Esophagus squamous epithelium (tissue), 5 donors: ENCODE measurements around the gene CELF2. TPM values are rescaled to one million over a fixed set of nuclear protein-coding genes. Genes with fewer than 3 reads are reported as not detected.

ENCODE experiments used
- DNase-seq: peaks from one replicate; lab custom pipeline; 2025; lab: John Stamatoyannopoulos, UW
- H3K27ac ChIP-seq, 4 donors: fragments of 200-600 bp; sonication (generic); one replicate each; pipeline ENCODE4 v1.5.1; 2016 to 2019; ENCODE audit warnings: mild to moderate bottlenecking in 1 of 4
- H3K27me3 ChIP-seq, 4 donors: fragments of 200-600 bp; sonication (generic); 1 replicate in 3 of 4; 2 replicates in 1 of 4; pipeline versions ENCODE4 v1.5.1 to v1.6.0; 2017 to 2021; ENCODE audit warnings: antibody characterized with exemption in 1 of 4
- H3K36me3 ChIP-seq, 3 donors: fragments of 200-600 bp; sonication (generic); one replicate each; pipeline ENCODE4 v1.5.1; 2016 to 2019
- H3K4me1 ChIP-seq, 3 donors: fragments of 200-600 bp; sonication (generic); one replicate each; pipeline ENCODE4 v1.5.1; 2017 to 2019
- H3K4me3 ChIP-seq, 4 donors: fragments of 200-600 bp; sonication (generic); 1 replicate in 3 of 4; 2 replicates in 1 of 4; pipeline ENCODE4 v1.5.1; 2016 to 2019; ENCODE audit warnings: mild to moderate bottlenecking in 2 of 4, moderate library complexity in 1 of 4
- H3K9me3 ChIP-seq, 3 donors: fragments of 200-600 bp; sonication (generic); one replicate each; pipeline ENCODE4 v1.5.1; 2016 to 2019
- POLR2A ChIP-seq, 4 donors: fragments of 450-650 bp; IDR thresholded peaks; one replicate each; pipeline ENCODE4 v1.6.1; 2017; ENCODE audit warnings: antibody characterized with exemption in 4 of 4, mild to moderate bottlenecking in 4 of 4, moderate library complexity in 3 of 4
- WGBS, 2 donors: methylation state at CpG; one replicate each; pipeline ENCODE4 v1.1.5; 2018; 5-methylcytosine and 5-hydroxymethylcytosine counted together
- intact Hi-C: fragments of 100-400 bp; cut with DNase I; formaldehyde crosslinking; loops from one replicate; pipeline ENCODE4 v1.15.0; 2022
- total RNA-seq, 4 donors: library from RNA; depleted of rRNA; stranded (reverse); fragments of >200 nt; gene quantifications; one replicate each; pipeline ENCODE4 v1.1.0, GENCODE V29; 2016
- TF ChIP-seq, protein P1 (sequence below), 6 experiments: fragments of 450-650 bp in 4 of 6; fragments of 200-600 bp in 2 of 6; sonication (generic) in 2 of 6; IDR thresholded peaks; one replicate each; pipeline ENCODE4 v1.5.1; 2016 to 2019; ENCODE audit warnings: antibody characterized with exemption in 6 of 6, mild to moderate bottlenecking in 4 of 6, moderate library complexity in 4 of 6
- donor health status: DM: yes; HTN: yes; CAD: no.

Gene CELF2
- total RNA-seq, 4 donors from 2014 or later = 4.2 to 62.4 (median 13.5) TPM

DNA sequence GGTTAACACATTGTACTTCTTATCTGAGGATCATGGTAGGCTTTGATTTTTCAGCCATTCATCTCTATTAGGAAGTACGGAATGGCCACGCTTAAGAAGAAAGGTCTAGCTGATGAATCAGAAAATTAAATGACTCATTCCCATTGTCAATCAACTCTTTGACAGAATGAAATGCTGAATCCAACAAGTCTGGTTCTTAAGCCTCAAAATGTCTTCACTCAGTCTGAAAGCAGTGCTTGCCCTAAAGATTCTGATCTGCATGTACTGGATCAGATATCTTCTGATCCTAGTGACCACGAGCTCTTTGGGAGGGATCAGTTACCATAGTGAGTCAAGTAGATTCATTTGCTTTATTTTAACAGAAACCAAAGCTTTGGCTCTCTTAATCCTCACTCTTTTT, 5.7 kb upstream of the CELF2 start:
- TF ChIP-seq POLR2A (IDR thresholded peaks at IDR 0.05) = no peak
- TF ChIP-seq, protein P1, sequence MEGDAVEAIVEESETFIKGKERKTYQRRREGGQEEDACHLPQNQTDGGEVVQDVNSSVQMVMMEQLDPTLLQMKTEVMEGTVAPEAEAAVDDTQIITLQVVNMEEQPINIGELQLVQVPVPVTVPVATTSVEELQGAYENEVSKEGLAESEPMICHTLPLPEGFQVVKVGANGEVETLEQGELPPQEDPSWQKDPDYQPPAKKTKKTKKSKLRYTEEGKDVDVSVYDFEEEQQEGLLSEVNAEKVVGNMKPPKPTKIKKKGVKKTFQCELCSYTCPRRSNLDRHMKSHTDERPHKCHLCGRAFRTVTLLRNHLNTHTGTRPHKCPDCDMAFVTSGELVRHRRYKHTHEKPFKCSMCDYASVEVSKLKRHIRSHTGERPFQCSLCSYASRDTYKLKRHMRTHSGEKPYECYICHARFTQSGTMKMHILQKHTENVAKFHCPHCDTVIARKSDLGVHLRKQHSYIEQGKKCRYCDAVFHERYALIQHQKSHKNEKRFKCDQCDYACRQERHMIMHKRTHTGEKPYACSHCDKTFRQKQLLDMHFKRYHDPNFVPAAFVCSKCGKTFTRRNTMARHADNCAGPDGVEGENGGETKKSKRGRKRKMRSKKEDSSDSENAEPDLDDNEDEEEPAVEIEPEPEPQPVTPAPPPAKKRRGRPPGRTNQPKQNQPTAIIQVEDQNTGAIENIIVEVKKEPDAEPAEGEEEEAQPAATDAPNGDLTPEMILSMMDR (IDR thresholded peaks at IDR 0.05) = no peak
- no peak for DNase-seq
- WGBS, 2 donors = 12 to 42% methylated on average over 3 of the region's 3 CpGs
- intact Hi-C loops = no loop called here
- peak overlapping the region in 3 of 4 donors; percentile 8 to 51 (median 32) for H3K27ac ChIP-seq
- H3K9me3 ChIP-seq = no peaks in the 10 kb centered on the region
- H3K27me3 ChIP-seq = peaks cover 0 to 24% (median 0%) of the 10 kb centered on the region in 4 donors
- no peaks in the 10 kb centered on the region for H3K36me3 ChIP-seq
- H3K4me3 ChIP-seq = no peak overlapping the region
- peaks cover 0 to 25% (median 0%) of the 10 kb centered on the region in 3 donors for H3K4me1 ChIP-seq

DNA sequence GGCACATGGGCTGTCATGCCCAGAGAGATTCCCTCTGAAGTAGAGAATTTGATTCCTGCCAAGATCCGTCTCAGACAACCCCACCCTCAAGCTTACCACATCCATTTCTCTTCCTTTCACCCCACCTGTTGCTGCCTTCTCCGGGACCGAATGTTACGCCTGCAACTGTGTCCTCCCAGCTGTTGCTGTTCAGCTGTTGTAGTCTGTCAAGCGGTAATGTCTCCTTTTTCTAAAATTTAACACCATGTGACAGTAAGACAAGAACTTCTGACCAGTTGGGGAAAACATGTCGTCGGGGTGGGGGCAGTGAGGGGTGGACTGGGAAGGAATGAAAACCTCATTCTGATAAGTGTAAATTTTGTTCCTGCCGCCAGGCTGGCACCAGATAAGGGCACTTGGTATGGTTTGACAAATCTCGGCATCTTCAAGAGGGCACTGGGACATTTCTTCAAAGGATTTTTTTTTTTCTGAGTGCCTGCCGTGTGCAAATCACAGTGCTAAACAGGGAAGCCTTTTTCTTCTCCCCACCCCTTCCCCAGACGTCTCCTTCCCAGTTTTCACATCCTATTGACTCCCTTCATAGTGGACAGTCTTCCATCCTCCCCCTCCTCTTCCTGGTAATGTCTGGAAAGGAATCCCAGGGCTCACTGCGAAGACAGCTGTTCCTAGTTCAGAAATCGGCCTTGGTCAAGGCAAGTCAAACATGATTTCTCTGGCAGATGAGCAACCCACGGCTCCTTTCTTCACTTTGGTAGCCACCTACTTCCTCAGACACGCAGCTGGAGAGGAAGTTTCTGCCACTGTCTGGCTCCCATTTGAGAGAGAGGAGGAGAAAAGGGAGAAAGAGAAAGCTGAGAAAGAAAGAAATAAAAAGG, 5.0 kb upstream of the CELF2 start:
- Histone ChIP-seq H3K4me1 (peaks cover 0 to 31% (median 0%) of the 10 kb centered on the region in 3 donors), H3K27ac (peak overlapping the region in 3 of 4 donors; percentile 8 to 51 (median 32)), H3K27me3 (peaks cover 0 to 28% (median 0%) of the 10 kb centered on the region in 4 donors), H3K36me3 (no peaks in the 10 kb centered on the region), H3K9me3 (no peaks in the 10 kb centered on the region), H3K4me3 (no peak overlapping the region)
- intact Hi-C loops = no loop called here
- no peak for TF ChIP-seq POLR2A (IDR thresholded peaks at IDR 0.05)
- TF ChIP-seq, protein P1 (IDR thresholded peaks at IDR 0.05) = no peak
- WGBS, 2 donors = 55 to 59% methylated on average over 13 to 15 of the region's 15 CpGs
- DNase-seq = no peak

DNA sequence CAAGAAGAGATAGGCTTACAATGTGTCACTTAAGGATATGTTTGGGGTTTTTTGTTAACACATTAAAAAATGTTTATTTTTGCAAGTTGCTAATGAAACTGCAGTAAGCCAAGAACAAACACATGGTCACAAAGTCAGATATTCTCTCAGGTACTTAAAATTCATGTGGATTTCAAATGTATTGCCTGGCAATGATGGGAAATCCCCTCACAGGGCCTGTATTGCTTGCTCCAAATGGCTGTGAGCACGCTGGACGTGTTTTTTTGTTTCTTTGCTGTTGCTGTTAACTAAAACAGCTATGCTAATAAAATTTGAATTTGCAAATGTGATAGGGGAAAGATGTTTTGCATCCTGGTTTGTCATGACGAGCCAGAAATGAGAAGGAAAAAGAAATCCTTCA, 3.8 kb upstream of the CELF2 start:
- no peak for DNase-seq
- peaks cover 0 to 40% (median 0%) of the 10 kb centered on the region in 3 donors for H3K4me1 ChIP-seq
- no peaks in the 10 kb centered on the region for H3K9me3 ChIP-seq
- intact Hi-C loops = no loop called here
- TF ChIP-seq, protein P1 (IDR thresholded peaks at IDR 0.05) = no peak
- TF ChIP-seq POLR2A (IDR thresholded peaks at IDR 0.05) = no peak
- no peaks in the 10 kb centered on the region for H3K36me3 ChIP-seq
- H3K4me3 ChIP-seq = no peak overlapping the region
- peak overlapping the region in 1 of 4 donors; percentile 4 for H3K27ac ChIP-seq
- WGBS, 2 donors = 67 to 81% methylated on average over 3 of the region's 3 CpGs
- H3K27me3 ChIP-seq = peaks cover 0 to 32% (median 0%) of the 10 kb centered on the region in 4 donors

DNA sequence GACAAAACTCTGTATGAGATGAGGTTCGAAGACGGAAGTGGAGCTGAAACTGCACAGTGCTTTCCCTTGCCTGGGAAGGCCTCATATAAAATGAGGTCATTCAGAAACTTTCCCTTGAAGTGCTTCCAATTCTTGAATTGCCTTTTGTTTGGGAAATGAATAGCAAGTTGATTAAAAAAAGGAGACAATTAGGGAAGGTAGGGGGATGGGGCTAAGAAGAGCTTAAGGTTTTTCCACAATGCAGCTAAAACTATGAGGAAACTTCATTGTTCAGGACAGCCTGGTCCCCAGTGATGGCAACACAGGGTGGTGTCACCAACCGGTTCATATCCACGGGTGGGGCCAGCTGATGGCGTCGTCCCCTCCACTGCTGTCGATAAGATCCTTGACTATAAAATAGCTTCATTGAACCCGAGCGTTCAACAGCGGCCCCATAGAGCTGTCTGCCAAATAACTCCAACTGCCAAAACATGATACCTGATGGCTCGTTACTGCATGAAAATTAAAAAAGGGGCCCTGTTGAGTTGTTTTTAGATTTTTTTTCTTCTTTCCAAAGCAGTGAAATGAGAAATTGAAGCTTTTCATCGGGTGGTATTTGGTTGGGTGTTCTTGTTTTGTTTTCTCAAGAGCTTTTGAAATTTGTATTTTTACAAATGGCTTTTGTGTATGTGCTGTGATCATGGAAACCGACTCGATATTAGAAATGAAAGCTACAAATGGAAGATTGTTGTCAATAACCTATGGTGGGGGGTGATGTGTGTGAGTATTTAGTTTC, 2.8 kb upstream of the CELF2 start:
- intact Hi-C loops = no loop called here
- H3K27ac ChIP-seq = peak overlapping the region in 3 of 4 donors; percentile 23 to 38 (median 30)
- TF ChIP-seq, protein P1 (IDR thresholded peaks at IDR 0.05) = no peak
- TF ChIP-seq POLR2A (IDR thresholded peaks at IDR 0.05) = no peak

More for the DNA sequence above, 2.8 kb upstream of the CELF2 start:
- no peak for DNase-seq
- peaks cover 0 to 47% (median 0%) of the 10 kb centered on the region in 3 donors for H3K4me1 ChIP-seq
- H3K27me3 ChIP-seq = peaks cover 0 to 43% (median 0%) of the 10 kb centered on the region in 4 donors
- 73 to 79% methylated on average over 14 of the region's 14 CpGs for WGBS, 2 donors
- H3K9me3 ChIP-seq = no peaks in the 10 kb centered on the region
- no peaks in the 10 kb centered on the region for H3K36me3 ChIP-seq
- no peak overlapping the region for H3K4me3 ChIP-seq
